Measurements from ENCODE around the gene ATP8A2.

ATP8A2 gene

GRCh38 chr13:25630329-25630900, 258.6 kb downstream of the ATP8A2 start:
- no peak for DNase-seq (ENCODE audit: low spot score)

GRCh38 chr13:25632166-25632888, 260.6 kb downstream of the ATP8A2 start:
- DNase-seq (ENCODE audit: low spot score) = no peak

- no peak for DNase-seq (ENCODE audit: low spot score)
Observed at GRCh38 chr13:25633093-25633492, 261.3 kb downstream of the ATP8A2 start.

GRCh38 chr13:25645681-25646080, 273.9 kb downstream of the ATP8A2 start:
- DNase-seq (ENCODE audit: low spot score) = no peak

- DNase-seq (ENCODE audit: low spot score) = no peak
Observed at GRCh38 chr13:25649001-25649633, 277.3 kb downstream of the ATP8A2 start.

- DNase-seq (ENCODE audit: low spot score) = no peak
Observed at GRCh38 chr13:25652764-25653163, 281.0 kb downstream of the ATP8A2 start.

- no peak for DNase-seq (ENCODE audit: low spot score)
Observed at GRCh38 chr13:25654322-25654721, 282.5 kb downstream of the ATP8A2 start.

- DNase-seq (ENCODE audit: low spot score) = no peak
Observed at GRCh38 chr13:25657157-25657556, 285.4 kb downstream of the ATP8A2 start.

- DNase-seq (ENCODE audit: low spot score) = no peak
Observed at GRCh38 chr13:25659091-25659795, 287.5 kb downstream of the ATP8A2 start.

GRCh38 chr13:25660996-25661395, 289.2 kb downstream of the ATP8A2 start:
- DNase-seq (ENCODE audit: low spot score) = no peak

GRCh38 chr13:25662516-25662915, 290.7 kb downstream of the ATP8A2 start:
- DNase-seq (ENCODE audit: low spot score) = no peak

GRCh38 chr13:25668345-25668744, 296.6 kb downstream of the ATP8A2 start:
- no peak for DNase-seq (ENCODE audit: low spot score)

- no peak for DNase-seq (ENCODE audit: low spot score)
Observed at GRCh38 chr13:25673711-25674110, 301.9 kb downstream of the ATP8A2 start.

GRCh38 chr13:25674371-25674770, 302.6 kb downstream of the ATP8A2 start:
- DNase-seq (ENCODE audit: low spot score) = no peak

GRCh38 chr13:25675060-25675459, 303.3 kb downstream of the ATP8A2 start:
- no peak for DNase-seq (ENCODE audit: low spot score)

GRCh38 chr13:25677956-25678355, 306.2 kb downstream of the ATP8A2 start:
- no peak for DNase-seq (ENCODE audit: low spot score)

GRCh38 chr13:25678398-25678797, 306.6 kb downstream of the ATP8A2 start:
- DNase-seq (ENCODE audit: low spot score) = no peak

- DNase-seq (ENCODE audit: low spot score) = no peak
Observed at GRCh38 chr13:25679159-25679558, 307.4 kb downstream of the ATP8A2 start.

- DNase-seq (ENCODE audit: low spot score) = no peak
Observed at GRCh38 chr13:25679936-25680335, 308.2 kb downstream of the ATP8A2 start.

- DNase-seq (ENCODE audit: low spot score) = no peak
Observed at GRCh38 chr13:25682276-25682675, 310.5 kb downstream of the ATP8A2 start.

- DNase-seq (ENCODE audit: low spot score) = no peak
Observed at GRCh38 chr13:25683056-25683455, 311.3 kb downstream of the ATP8A2 start.

- DNase-seq (ENCODE audit: low spot score) = no peak
Observed at GRCh38 chr13:25683662-25684370, 312.0 kb downstream of the ATP8A2 start.

Measured in AG08396 (cell line).